ENCODE measurements around the gene IL3. TPM values are rescaled to one million over a fixed set of nuclear protein-coding genes. Genes with fewer than 3 reads are reported as not detected.

The IL3 gene
- not detected in 2 replicates for total RNA-seq (2012; rRNA removed)

DNA sequence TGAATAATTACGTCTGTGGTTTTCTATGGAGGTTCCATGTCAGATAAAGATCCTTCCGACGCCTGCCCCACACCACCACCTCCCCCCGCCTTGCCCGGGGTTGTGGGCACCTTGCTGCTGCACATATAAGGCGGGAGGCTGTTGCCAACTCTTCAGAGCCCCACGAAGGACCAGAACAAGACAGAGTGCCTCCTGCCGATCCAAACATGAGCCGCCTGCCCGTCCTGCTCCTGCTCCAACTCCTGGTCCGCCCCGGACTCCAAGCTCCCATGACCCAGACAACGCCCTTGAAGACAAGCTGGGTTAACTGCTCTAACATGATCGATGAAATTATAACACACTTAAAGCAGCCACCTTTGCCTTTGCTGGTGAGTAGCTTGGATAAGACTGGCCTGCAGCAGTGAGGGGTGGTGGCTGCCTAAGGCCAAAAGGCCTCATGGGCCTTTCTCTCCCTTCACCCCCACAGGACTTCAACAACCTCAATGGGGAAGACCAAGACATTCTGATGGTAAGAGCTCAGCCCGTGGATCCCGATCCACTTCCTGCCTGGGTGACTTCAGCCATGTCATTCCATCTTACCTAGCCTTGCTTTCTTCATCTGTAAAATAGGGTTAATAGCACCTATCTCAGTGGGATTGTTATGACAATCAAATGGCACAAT, at the start of gene IL3:
TSS of gene IL3 (plus strand) at position 155 of the 661 bp plus-strand sequence. CDS start at position 207, 52 bp downstream.
- H3K27me3 ChIP-seq (ENCODE audit: control insufficient read depth, insufficient read depth, low read length): peaks cover 5% of the 10 kb centered on the region
- no peak within 1 kb of the TSS for H3K9ac ChIP-seq (ENCODE audit: low read depth, low read length)
- H3K4me3 ChIP-seq (ENCODE audit: low read length): no peak within 1 kb of the TSS
- H3K4me2 ChIP-seq (ENCODE audit: low read length): no peak within 1 kb of the TSS
- no peaks in the 10 kb centered on the region for H3K9me3 ChIP-seq (replicated peaks; ENCODE audit: low read length)
- H3K4me1 ChIP-seq (ENCODE audit: control insufficient read depth, insufficient read depth, low read length): peaks cover 4% of the 10 kb centered on the region
- no peaks in the 10 kb centered on the region for H3K36me3 ChIP-seq (ENCODE audit: insufficient read depth, low read length)

GRCh38 chr5:132010989-132011621, 49.4 kb upstream of the IL3 start:
- peak overlapping the region; percentile 82 for H3K4me2 ChIP-seq (ENCODE audit: low read length)
- H3K4me3 ChIP-seq (ENCODE audit: low read length): peak overlapping the region; percentile 69
- no peaks in the 10 kb centered on the region for H3K4me1 ChIP-seq (ENCODE audit: control insufficient read depth, insufficient read depth, low read length)
- H3K9ac ChIP-seq (ENCODE audit: low read depth, low read length): no peak overlapping the region
- H3K9me3 ChIP-seq (replicated peaks; ENCODE audit: low read length): no peaks in the 10 kb centered on the region
- peaks cover 70% of the 10 kb centered on the region for H3K27me3 ChIP-seq (ENCODE audit: control insufficient read depth, insufficient read depth, low read length)
- H3K36me3 ChIP-seq (ENCODE audit: insufficient read depth, low read length): no peaks in the 10 kb centered on the region

- no peaks in the 10 kb centered on the region for H3K9me3 ChIP-seq (replicated peaks; ENCODE audit: low read length)
- H3K4me3 ChIP-seq (ENCODE audit: low read length): peak within 1 kb of the TSS; percentile 69
- H3K4me1 ChIP-seq (ENCODE audit: control insufficient read depth, insufficient read depth, low read length): no peaks in the 10 kb centered on the region
- H3K9ac ChIP-seq (ENCODE audit: low read depth, low read length): no peak within 1 kb of the TSS
- H3K4me2 ChIP-seq (ENCODE audit: low read length): peak within 1 kb of the TSS; percentile 82
- no peaks in the 10 kb centered on the region for H3K36me3 ChIP-seq (ENCODE audit: insufficient read depth, low read length)
- H3K27me3 ChIP-seq (ENCODE audit: control insufficient read depth, insufficient read depth, low read length): peaks cover 75% of the 10 kb centered on the region
Observed at GRCh38 chr5:132011622-132012343, 48.7 kb upstream of the IL3 start, which contains the start of gene ACSL6. ACSL6 (minus strand) TSS chr5:132011658; CDS start chr5:132011553, 105 bp downstream.

GRCh38 chr5:132012371-132013005, 48.0 kb upstream of the IL3 start:
- Histone ChIP-seq H3K4me3 (ENCODE audit: low read length) (no peak overlapping the region), H3K4me2 (ENCODE audit: low read length) (no peak overlapping the region), H3K36me3 (ENCODE audit: insufficient read depth, low read length) (no peaks in the 10 kb centered on the region), H3K9me3 (replicated peaks; ENCODE audit: low read length) (no peaks in the 10 kb centered on the region), H3K27me3 (ENCODE audit: control insufficient read depth, insufficient read depth, low read length) (peaks cover 78% of the 10 kb centered on the region), H3K9ac (ENCODE audit: low read depth, low read length) (no peak overlapping the region), H3K4me1 (ENCODE audit: control insufficient read depth, insufficient read depth, low read length) (no peaks in the 10 kb centered on the region)

DNA sequence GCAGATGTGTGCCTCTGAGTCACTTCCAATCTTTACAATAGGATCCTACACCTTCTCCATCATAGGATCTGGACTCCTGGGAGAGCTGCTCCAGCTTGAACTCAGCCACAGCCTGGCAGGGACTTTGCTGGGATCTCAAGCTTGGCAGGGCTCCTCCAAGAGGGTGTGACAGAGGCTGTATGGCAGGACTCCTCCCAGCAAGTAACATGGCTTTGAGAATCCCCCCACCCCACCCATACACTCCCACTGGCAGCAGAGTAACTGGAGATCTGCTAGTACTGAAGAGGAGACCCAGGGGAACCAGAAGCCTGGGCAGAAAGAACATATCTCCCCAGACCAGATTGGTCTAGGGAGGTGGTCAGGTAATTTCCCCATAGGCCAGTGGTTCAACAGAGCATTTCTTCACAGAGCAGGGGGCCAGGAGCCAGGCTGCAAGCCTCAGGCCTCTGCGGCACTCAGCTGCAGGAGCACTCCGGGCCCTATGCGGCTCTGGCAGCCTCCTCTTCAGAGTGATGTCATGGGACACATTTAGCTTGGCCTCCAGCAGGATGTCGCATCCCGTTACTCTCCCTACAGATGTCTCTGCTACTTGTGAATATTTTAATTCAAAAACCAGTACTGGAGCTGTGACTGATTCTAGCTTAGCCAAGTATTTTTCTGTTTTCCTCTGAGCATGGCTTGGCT, 47.3 kb upstream of the IL3 start:
- H3K4me1 ChIP-seq (ENCODE audit: control insufficient read depth, insufficient read depth, low read length): no peaks in the 10 kb centered on the region
- no peak overlapping the region for H3K4me3 ChIP-seq (ENCODE audit: low read length)
- H3K36me3 ChIP-seq (ENCODE audit: insufficient read depth, low read length): no peaks in the 10 kb centered on the region
- peaks cover 85% of the 10 kb centered on the region for H3K27me3 ChIP-seq (ENCODE audit: control insufficient read depth, insufficient read depth, low read length)
- no peaks in the 10 kb centered on the region for H3K9me3 ChIP-seq (replicated peaks; ENCODE audit: low read length)
- H3K9ac ChIP-seq (ENCODE audit: low read depth, low read length): no peak overlapping the region
- no peak overlapping the region for H3K4me2 ChIP-seq (ENCODE audit: low read length)

- H3K36me3 ChIP-seq (ENCODE audit: insufficient read depth, low read length): no peaks in the 10 kb centered on the region
- H3K27me3 ChIP-seq (ENCODE audit: control insufficient read depth, insufficient read depth, low read length): peaks cover 86% of the 10 kb centered on the region
- H3K9ac ChIP-seq (ENCODE audit: low read depth, low read length): no peak overlapping the region
- H3K4me2 ChIP-seq (ENCODE audit: low read length): no peak overlapping the region
- no peaks in the 10 kb centered on the region for H3K4me1 ChIP-seq (ENCODE audit: control insufficient read depth, insufficient read depth, low read length)
- H3K4me3 ChIP-seq (ENCODE audit: low read length): no peak overlapping the region
- no peaks in the 10 kb centered on the region for H3K9me3 ChIP-seq (replicated peaks; ENCODE audit: low read length)
Observed at GRCh38 chr5:132013711-132014110, 46.7 kb upstream of the IL3 start.

GRCh38 chr5:132016721-132017250, 43.7 kb upstream of the IL3 start:
- Histone ChIP-seq H3K4me1 (ENCODE audit: control insufficient read depth, insufficient read depth, low read length) (no peaks in the 10 kb centered on the region), H3K27me3 (ENCODE audit: control insufficient read depth, insufficient read depth, low read length) (peaks cover 81% of the 10 kb centered on the region), H3K4me3 (ENCODE audit: low read length) (no peak overlapping the region), H3K4me2 (ENCODE audit: low read length) (no peak overlapping the region), H3K9ac (ENCODE audit: low read depth, low read length) (no peak overlapping the region), H3K9me3 (replicated peaks; ENCODE audit: low read length) (no peaks in the 10 kb centered on the region), H3K36me3 (ENCODE audit: insufficient read depth, low read length) (no peaks in the 10 kb centered on the region)

DNA sequence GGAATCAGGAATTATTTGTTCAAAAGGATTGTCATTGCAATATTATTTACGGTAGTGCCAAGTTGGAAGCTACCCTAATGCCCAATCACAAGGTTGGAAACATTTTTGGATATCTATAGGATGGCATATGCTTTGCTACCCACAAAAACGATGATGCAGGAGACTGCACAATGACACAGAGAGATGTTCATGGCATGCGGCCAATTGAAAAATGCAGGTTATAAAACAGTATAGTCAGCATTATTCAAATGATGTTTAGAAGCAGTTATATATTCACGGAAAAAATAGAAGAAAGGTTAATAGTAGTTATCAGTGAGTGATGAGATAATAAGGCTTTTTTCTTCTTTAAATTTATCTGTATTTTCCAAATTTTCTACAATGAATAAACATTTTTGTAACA, 43.1 kb upstream of the IL3 start:
- H3K4me2 ChIP-seq (ENCODE audit: low read length): no peak overlapping the region
- H3K4me1 ChIP-seq (ENCODE audit: control insufficient read depth, insufficient read depth, low read length): no peaks in the 10 kb centered on the region
- no peaks in the 10 kb centered on the region for H3K9me3 ChIP-seq (replicated peaks; ENCODE audit: low read length)
- no peaks in the 10 kb centered on the region for H3K36me3 ChIP-seq (ENCODE audit: insufficient read depth, low read length)
- no peak overlapping the region for H3K4me3 ChIP-seq (ENCODE audit: low read length)
- H3K27me3 ChIP-seq (ENCODE audit: control insufficient read depth, insufficient read depth, low read length): peaks cover 81% of the 10 kb centered on the region
- no peak overlapping the region for H3K9ac ChIP-seq (ENCODE audit: low read depth, low read length)

- Histone ChIP-seq H3K4me1 (ENCODE audit: control insufficient read depth, insufficient read depth, low read length) (no peaks in the 10 kb centered on the region), H3K27me3 (ENCODE audit: control insufficient read depth, insufficient read depth, low read length) (peaks cover 77% of the 10 kb centered on the region), H3K9me3 (replicated peaks; ENCODE audit: low read length) (no peaks in the 10 kb centered on the region), H3K4me3 (ENCODE audit: low read length) (no peak overlapping the region), H3K4me2 (ENCODE audit: low read length) (no peak overlapping the region), H3K9ac (ENCODE audit: low read depth, low read length) (no peak overlapping the region), H3K36me3 (ENCODE audit: insufficient read depth, low read length) (no peaks in the 10 kb centered on the region)
Observed at GRCh38 chr5:132017738-132018625, 42.5 kb upstream of the IL3 start.

DNA sequence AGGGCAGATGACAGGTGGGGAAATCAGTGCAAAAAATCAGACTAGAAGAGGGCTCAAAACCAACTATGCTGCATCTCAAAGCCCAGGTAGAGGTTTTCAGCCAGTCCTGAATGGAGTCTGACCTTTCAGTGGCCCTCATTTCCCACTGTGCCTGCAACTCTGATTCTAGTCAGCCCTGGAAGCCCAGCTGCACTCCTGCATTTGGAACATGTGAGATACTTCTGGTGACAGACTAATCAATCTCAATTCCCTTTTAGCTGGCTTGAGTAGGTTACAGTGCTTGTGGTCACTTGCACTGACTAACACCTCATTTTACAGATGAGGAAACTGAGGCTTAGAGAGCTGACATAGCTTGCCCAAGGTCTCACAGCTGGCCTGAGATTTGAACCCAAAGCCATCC, 41.1 kb upstream of the IL3 start:
- Histone ChIP-seq H3K9me3 (replicated peaks; ENCODE audit: low read length) (no peaks in the 10 kb centered on the region), H3K9ac (ENCODE audit: low read depth, low read length) (no peak overlapping the region), H3K36me3 (ENCODE audit: insufficient read depth, low read length) (no peaks in the 10 kb centered on the region), H3K27me3 (ENCODE audit: control insufficient read depth, insufficient read depth, low read length) (peaks cover 71% of the 10 kb centered on the region), H3K4me2 (ENCODE audit: low read length) (no peak overlapping the region), H3K4me1 (ENCODE audit: control insufficient read depth, insufficient read depth, low read length) (no peaks in the 10 kb centered on the region), H3K4me3 (ENCODE audit: low read length) (no peak overlapping the region)

All from skeletal muscle satellite cell (primary cell).